Right ventricle myocardium superior (tissue), 1 donor: Measurements from ENCODE around the gene TRMT61B. TPM values are rescaled to one million over a fixed set of nuclear protein-coding genes. Genes with fewer than 3 reads are reported as not detected.

ENCODE experiments used
- ATAC-seq: fragments of 200-7000 bp; cut with Tn5 transposase; one replicate; pipeline ENCODE4 v1.9.1; 2020; ENCODE audit warnings: mild to moderate bottlenecking; ENCODE audit not compliant: poor library complexity
- DNase-seq: peaks from one replicate; pipeline ENCODE4 v3.0.0-alpha.2; 2020
- intact Hi-C: fragments of 100-400 bp; cut with DNase I; formaldehyde crosslinking; loops from one replicate; pipeline ENCODE4 v1.11.2; 2022
- long read RNA-seq: library from polyadenylated mRNA; unstranded; transcript quantifications from one replicate; pipeline ENCODE4 v2.0.0, GENCODE V29; 2021
- total RNA-seq: library from RNA; stranded (reverse); fragmentation: NEBNext Ultra II Directional; extraction: Animal tissue kit (Norgen Biotek cat#: 25700); gene quantifications from one replicate; pipeline ENCODE4 v1.2.1, GENCODE V29; 2021
- donor health status: DM: no; HTN: yes; CAD: no; lungs with severe emphysema.

The TRMT61B gene
- 22.2 TPM for total RNA-seq
- long read RNA-seq, transcript TRMT61B-201 (7 exons, 1,836 nt): major isoform, 40 of 50 reads
- long read RNA-seq, partial matches to known transcripts: 0 of 50 reads
- long read RNA-seq, other reads (novel, unspliced or antisense): 10 of 50 reads

DNA sequence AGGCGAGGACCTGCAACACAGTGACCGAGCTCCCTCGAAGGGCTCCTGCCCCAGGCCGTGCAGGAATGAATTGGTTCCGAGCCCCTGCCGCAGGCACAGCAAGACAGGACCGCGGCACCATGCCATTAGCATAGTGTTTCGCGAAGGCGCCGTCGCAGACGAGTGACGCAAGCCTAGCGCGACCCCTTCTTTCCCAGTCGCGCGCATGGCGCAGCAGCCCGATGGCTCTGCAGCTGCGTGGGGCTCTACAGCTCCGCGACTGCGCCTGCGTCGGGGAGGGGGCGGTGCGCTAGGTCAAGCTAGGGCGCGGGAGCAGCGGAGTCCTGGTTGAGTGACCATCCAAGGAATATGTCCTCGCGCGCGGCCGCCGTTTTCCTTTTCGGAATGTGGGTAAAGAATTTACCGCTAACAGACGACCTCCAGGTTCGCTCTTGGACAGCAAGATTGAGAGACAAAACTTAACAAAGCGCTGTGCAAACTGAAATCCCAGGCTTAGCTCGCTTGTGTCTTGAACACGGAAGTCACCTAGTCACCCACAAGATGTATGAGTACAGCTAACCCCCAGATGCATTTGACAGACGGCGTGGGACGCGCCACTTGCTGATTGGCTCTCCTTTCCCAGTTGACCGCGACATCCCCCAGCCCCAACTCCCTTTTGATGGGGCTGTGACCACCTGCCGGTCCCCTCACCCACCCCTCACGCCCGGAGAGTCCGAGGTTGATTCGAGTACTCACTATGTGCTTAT is at the start of gene TRMT61B:
TRMT61B (minus strand) TSS at position 164 of the 746 bp plus-strand sequence; CDS start at position 132, 32 bp downstream.
- ATAC-seq: peak; percentile 100
- DNase-seq: peak; percentile 99
- intact Hi-C loops: no loop called here

DNA sequence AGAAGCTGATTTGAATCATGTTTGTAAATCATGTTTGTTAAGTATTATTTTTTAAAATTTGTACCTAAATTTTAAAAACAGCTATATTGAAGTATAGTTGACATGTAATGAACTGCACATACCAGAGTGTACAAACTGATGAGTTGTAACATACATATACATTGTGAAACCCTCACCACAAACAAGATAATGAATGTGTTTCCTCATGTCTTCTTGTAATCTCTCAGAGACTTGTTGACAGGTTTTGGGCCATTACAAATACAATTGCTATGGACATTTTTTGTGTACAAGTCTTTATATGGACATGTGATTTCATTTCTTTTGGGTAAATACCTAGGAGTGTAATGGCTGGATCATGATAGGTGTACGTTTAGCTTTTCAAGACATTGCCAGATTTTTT is 45.8 kb upstream of the TRMT61B start:
- intact Hi-C loops: no loop called here
- ATAC-seq: no peak

DNA sequence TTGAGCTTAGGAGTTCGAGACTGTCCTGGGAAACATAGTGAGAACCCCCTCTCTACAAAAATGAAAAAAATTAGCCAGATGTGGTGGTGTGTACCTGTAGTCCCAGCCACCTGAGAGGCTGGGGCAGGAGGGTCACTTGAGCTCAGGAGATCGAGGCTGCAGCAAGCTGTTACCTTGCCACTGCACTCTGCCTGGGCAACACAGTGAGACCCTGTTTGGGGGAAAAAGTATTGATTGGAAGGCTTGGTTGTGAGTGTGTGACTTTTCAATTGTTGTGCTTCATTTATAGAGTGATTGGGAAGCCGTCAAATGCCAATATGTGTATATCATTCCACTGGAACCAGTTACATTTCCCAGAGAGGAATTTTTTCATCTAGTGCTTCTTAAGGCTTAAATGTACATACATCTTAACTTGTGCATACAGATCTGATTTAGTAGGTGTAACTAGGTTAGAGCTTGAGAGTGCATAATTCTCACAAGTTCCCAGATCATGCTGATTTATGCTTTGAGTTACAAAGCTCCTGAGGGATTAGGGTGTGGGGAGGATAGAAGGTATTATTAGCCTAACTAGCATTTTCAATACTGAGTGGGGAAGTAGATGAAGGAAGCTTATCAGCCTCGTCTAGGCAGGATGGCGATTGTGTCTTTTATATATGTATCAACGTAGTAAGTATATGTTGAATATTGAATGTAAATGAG is 39.7 kb upstream of the TRMT61B start:
- no peak for ATAC-seq
- no peak for DNase-seq
- intact Hi-C loops: no loop called here

More for the DNA sequence above, 45.8 kb upstream of the TRMT61B start:
- no peak for DNase-seq

DNA sequence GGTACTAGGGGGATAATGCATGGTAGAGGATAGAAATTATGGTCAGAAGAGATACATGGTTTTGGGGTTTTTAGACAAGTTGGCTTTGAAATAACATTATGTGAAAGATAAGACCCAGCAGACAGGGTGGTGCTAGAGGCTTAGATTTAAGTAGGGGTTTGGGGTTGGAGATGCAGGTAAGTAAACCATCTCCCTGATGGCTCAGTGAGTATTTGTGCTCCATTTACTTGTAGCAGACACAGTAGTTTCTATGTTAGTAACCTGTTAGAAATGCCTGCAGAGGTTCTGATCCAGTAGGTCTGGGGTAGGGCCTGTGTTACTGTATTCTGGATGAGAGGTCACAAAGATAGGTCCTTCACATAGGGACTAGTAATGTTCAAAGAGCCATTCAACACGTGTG is 38.1 kb upstream of the TRMT61B start:
- no peak for DNase-seq
- intact Hi-C loops: no loop called here
- ATAC-seq: no peak

DNA sequence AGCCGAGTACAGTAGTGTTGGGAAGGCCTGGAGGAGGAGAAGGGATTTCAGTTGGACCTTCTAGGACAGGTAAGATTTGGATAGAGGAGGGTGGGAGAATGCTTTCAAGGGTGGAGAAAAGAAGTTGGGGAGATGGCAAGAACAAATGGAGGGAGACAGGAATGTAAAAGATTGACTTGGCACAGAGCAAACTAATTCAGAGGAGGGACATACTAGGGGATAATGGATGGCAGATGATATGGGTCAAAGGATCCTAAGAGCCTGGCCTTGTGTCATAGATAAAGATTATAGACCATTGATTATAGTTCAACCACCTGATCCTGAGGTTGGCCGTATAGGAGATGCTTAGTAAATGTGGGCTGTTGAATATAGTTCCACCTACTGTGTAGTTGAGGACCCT is 36.7 kb upstream of the TRMT61B start:
- DNase-seq (no peak), ATAC-seq (no peak)
- intact Hi-C loops: no loop called here

GRCh38 chr2:28906376-28906775 is 36.3 kb upstream of the TRMT61B start:
- intact Hi-C loops: no loop called here
- DNase-seq (no peak), ATAC-seq (no peak)

DNA sequence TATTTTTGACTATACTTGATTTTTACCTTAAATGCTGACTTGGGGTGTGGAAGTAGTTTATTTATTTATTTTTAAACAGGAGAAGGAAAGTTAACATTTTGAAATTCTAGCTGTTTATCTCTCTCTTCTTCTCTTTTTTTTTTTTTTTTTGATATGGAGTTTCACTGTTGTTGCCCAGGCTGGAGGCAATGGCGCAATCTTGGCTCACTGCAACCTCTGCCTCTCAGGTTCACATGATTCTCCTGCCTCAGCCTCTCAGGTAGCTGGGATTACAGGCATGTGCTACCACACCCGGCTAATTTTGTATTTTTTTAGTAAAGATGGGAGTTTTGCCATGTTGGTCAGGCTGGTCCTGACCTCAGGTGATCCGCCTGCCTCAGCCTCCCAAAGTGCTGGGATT is 35.4 kb upstream of the TRMT61B start:
- ATAC-seq: no peak
- intact Hi-C loops: no loop called here
- no peak for DNase-seq

GRCh38 chr2:28904802-28905457 is 34.8 kb upstream of the TRMT61B start:
- ATAC-seq: no peak
- no peak for DNase-seq
- intact Hi-C loops: no loop called here

GRCh38 chr2:28904295-28904694 is 34.2 kb upstream of the TRMT61B start:
- intact Hi-C loops: no loop called here
- ATAC-seq: no peak

GRCh38 chr2:28902584-28902983 is 32.5 kb upstream of the TRMT61B start:
- intact Hi-C loops: no loop called here
- DNase-seq (no peak), ATAC-seq (no peak)

More at GRCh38 chr2:28904295-28904694, 34.2 kb upstream of the TRMT61B start:
- no peak for DNase-seq

DNA sequence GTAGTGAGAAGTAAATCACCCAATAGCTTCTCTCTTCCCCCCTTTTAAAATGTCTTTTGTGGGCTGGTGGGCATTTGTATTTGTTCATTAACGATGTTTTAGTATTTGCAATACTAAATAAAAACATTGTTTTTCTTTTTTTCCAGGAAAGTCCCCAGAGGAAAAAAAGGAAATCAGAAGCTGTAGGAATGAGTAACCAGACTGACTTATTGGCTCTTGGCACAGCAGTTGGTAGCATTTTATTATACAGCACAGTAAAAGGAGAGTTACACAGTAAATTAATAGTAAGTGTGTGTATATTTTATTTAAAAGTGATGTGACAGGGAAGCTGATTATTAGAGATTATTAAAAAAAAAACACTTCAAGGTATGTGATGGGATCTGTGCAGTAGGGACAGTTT is 31.7 kb upstream of the TRMT61B start:
- intact Hi-C loops: no loop called here
- ATAC-seq (no peak), DNase-seq (no peak)

DNA sequence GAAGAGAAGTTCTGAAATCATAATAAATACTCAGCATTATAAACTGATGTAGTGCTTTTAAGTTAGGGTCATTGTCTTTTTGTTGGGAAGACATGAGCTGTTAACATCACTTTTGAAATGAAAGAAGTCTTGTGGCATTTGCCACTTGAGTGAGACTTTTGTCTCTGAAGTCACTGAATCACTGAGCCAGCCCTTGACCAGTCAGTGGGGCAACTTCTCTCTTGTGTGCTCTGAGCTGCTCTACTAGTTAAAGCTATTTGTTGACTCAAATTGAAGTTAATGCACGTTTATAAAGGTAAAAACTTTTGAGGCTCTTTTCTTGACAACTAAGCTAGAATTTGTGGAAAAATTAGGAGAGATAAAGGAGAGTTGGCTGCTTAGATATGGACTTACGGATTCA is 31.1 kb upstream of the TRMT61B start:
- ATAC-seq: no peak
- DNase-seq: no peak
- intact Hi-C loops: no loop called here

DNA sequence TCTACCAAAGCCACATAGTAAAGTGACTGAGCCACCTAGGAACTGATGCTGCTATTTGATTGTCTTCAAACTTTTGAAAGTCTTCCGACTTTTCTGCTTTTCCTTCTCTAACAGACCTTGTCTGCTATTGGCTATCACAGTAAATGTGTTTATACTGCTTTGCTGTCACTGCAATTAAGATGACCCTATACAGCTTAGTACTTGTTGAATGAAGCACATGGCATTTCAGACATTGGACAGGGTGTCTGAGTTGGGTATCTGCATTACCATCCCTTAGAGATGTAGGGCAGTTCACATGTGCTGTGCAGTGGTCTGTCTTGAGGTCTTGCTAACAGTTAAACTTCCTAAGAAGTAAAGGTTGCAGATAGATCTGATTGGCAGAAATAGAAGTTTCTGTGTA is 27.9 kb upstream of the TRMT61B start:
- ATAC-seq: no peak
- intact Hi-C loops: no loop called here

GRCh38 chr2:28896906-28897305 is 26.8 kb upstream of the TRMT61B start:
- ATAC-seq (no peak), DNase-seq (no peak)
- intact Hi-C loops: no loop called here

More for the DNA sequence above, 27.9 kb upstream of the TRMT61B start:
- no peak for DNase-seq

- intact Hi-C loops: no loop called here
- peak; percentile 59 for DNase-seq
Measured at GRCh38 chr2:28895189-28895893, 25.2 kb upstream of the TRMT61B start.

GRCh38 chr2:28894470-28895188 is 24.5 kb upstream of the TRMT61B start, which contains the start of gene WDR43:
TSS of gene WDR43 (plus strand) at chr2:28894667. CDS start at chr2:28894699, 32 bp downstream.
- intact Hi-C loops: no loop called here
- ATAC-seq: peak; percentile 99

More at GRCh38 chr2:28895189-28895893, 25.2 kb upstream of the TRMT61B start:
- no peak for ATAC-seq

DNA sequence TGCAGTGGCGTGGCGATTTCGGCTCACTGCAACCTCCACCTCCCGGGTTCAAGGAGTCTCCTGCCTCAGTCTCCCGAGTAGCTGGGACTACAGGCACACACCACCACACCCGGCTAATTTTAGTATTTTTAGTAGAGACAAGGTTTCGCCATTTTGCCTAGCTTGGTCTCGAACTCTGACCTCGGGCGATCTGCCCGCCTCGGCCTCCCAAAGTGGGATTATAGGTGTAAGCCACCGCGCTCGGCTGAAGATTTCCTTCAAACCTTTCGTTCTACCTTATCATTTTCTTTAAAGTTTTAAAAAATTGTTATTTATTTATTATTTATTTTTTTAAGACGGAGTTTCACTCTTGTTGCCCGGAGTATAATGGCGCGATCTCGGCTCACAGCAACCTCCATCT is 23.4 kb upstream of the TRMT61B start:
- intact Hi-C loops: no loop called here
- no peak for ATAC-seq
- DNase-seq: peak; percentile 42

More at GRCh38 chr2:28894470-28895188, 24.5 kb upstream of the TRMT61B start, which contains the start of gene WDR43:
- DNase-seq: peak; percentile 99

GRCh38 chr2:28880193-28880592 is 10.1 kb upstream of the TRMT61B start:
- intact Hi-C loops: no loop called here
- no peak for ATAC-seq
- DNase-seq: no peak
